GM21825 (cell line): Measurements from ENCODE around the gene ZNF827.

Experiments
- ATAC-seq: cut with Tn5 transposase; IDR thresholded peaks from one replicate; pipeline ENCODE4 v1.9.1; 2021; ENCODE audit warnings: mild to moderate bottlenecking, moderate library complexity; ENCODE audit not compliant: unreplicated experiment

Gene ZNF827

GRCh38 chr4:145868637-145869409, 69.8 kb downstream of the ZNF827 start:
- ATAC-seq = peak; percentile 47

- no peak for ATAC-seq
These were observed 71.2 kb downstream of the ZNF827 start for GRCh38 chr4:145867406-145867805.

GRCh38 chr4:145866991-145867390, 71.6 kb downstream of the ZNF827 start:
- no peak for ATAC-seq

- peak; percentile 37 for ATAC-seq
These were observed 73.2 kb downstream of the ZNF827 start for GRCh38 chr4:145865274-145865941.

- ATAC-seq = no peak
These were observed 75.4 kb downstream of the ZNF827 start for GRCh38 chr4:145863191-145863590.

- no peak for ATAC-seq
These were observed 77.0 kb downstream of the ZNF827 start for GRCh38 chr4:145861336-145862318.

GRCh38 chr4:145860897-145861296, 77.7 kb downstream of the ZNF827 start:
- no peak for ATAC-seq

GRCh38 chr4:145860446-145860845, 78.2 kb downstream of the ZNF827 start:
- ATAC-seq = no peak

- no peak for ATAC-seq
These were observed 78.7 kb downstream of the ZNF827 start for GRCh38 chr4:145859926-145860325.

GRCh38 chr4:145859426-145859825, 79.2 kb downstream of the ZNF827 start:
- no peak for ATAC-seq

- ATAC-seq = no peak
These were observed 86.3 kb downstream of the ZNF827 start for GRCh38 chr4:145852256-145852839.

- no peak for ATAC-seq
These were observed 87.0 kb downstream of the ZNF827 start for GRCh38 chr4:145851511-145852201.

GRCh38 chr4:145847764-145848163, 90.9 kb downstream of the ZNF827 start:
- no peak for ATAC-seq

- ATAC-seq = no peak
These were observed 93.5 kb downstream of the ZNF827 start for GRCh38 chr4:145845118-145845517.

- no peak for ATAC-seq
These were observed 95.0 kb downstream of the ZNF827 start for GRCh38 chr4:145843639-145844038.

GRCh38 chr4:145843148-145843547, 95.5 kb downstream of the ZNF827 start:
- no peak for ATAC-seq

- ATAC-seq = no peak
These were observed 96.3 kb downstream of the ZNF827 start for GRCh38 chr4:145842224-145842887.

GRCh38 chr4:145840801-145841200, 97.8 kb downstream of the ZNF827 start:
- no peak for ATAC-seq

- peak; percentile 84 for ATAC-seq
These were observed 98.4 kb downstream of the ZNF827 start for GRCh38 chr4:145840162-145840768.
